ENCODE data around the gene TMEM186. TPM values are rescaled to one million over a fixed set of nuclear protein-coding genes. Genes with fewer than 3 reads are reported as not detected.

Gene TMEM186
- total and polyA plus RNA-seq, 2 donors (not counting 1 experiment from before 2014, with no cell fraction given), result 6.8 to 8.6 TPM

DNA sequence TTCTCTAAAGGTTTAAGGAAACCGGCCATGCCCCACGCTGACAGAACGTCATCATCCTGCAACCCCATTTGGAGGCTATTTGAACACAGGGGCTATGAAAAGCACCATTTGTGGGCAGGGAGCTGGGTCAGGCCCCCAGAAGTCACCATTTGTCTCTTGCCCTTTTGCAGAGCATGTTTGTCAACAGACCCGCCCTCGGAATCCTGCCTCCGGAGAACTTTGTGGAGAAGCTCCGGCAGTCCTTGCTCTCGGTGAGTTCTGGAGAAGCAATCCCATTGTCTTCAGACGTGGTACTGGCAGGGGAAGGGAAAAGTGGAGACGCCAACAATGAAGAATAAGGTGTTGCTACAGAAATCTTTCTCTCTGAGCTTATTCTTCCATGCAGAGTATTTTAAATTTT is 33.5 kb downstream of the TMEM186 start:
- no peak for TF ChIP-seq EZH2 (IDR thresholded peaks at IDR 0.05; ENCODE audit: low read length, missing control alignments)
- TF ChIP-seq, protein P1, sequence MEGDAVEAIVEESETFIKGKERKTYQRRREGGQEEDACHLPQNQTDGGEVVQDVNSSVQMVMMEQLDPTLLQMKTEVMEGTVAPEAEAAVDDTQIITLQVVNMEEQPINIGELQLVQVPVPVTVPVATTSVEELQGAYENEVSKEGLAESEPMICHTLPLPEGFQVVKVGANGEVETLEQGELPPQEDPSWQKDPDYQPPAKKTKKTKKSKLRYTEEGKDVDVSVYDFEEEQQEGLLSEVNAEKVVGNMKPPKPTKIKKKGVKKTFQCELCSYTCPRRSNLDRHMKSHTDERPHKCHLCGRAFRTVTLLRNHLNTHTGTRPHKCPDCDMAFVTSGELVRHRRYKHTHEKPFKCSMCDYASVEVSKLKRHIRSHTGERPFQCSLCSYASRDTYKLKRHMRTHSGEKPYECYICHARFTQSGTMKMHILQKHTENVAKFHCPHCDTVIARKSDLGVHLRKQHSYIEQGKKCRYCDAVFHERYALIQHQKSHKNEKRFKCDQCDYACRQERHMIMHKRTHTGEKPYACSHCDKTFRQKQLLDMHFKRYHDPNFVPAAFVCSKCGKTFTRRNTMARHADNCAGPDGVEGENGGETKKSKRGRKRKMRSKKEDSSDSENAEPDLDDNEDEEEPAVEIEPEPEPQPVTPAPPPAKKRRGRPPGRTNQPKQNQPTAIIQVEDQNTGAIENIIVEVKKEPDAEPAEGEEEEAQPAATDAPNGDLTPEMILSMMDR (conservative IDR thresholded peaks at IDR 0.05 in 1 of 2, IDR thresholded peaks at IDR 0.05 in 1 of 2; ENCODE audit: low read depth in 1 of 2, low read length in 2 of 2), result no peak

DNA sequence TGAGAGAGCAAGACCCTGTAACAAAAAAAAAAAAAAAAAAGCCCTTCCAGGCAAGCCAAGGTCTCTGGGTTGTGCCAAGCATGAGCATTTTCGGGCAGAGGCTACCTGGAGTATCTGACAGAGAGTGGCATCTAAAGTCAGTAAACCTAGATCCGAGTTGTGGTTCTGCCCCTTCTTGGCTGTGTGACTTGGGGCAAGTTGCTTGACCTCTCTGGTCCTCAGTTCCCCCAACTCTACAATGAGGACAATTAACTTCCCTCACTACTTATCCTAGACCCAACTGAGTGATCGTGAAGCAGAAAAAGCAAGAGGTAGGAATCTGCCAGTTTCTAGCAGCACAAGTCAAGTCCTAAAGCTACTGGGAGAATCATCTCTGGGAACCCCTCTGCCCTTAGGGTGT is 34.4 kb downstream of the TMEM186 start:
- Histone ChIP-seq H3K36me3 (ENCODE audit: control insufficient read depth, insufficient read depth, low read length) (no peaks in the 10 kb centered on the region), H3K27me3 (ENCODE audit: control insufficient read depth, insufficient read depth, low read length) (no peaks in the 10 kb centered on the region), H3K9me3 (ENCODE audit: control insufficient read depth, insufficient read depth, low read depth, low read length) (no peaks in the 10 kb centered on the region), H2AFZ (ENCODE audit: low read length) (no peak overlapping the region), H4K20me1 (ENCODE audit: control insufficient read depth, extremely low read depth, insufficient read depth, low read length) (no peaks in the 10 kb centered on the region), H3K4me2 (ENCODE audit: extremely low read depth, insufficient read depth, low read length) (no peak overlapping the region), H3K4me3 (replicated peaks in 1 of 4; ENCODE audit: control extremely low read depth in 1 of 4, insufficient read depth in 1 of 4, low read depth in 3 of 4, low read length in 4 of 4) (no peak overlapping the region), H3K27ac (ENCODE audit: insufficient read depth, low read length) (no peak overlapping the region), H3K4me1 (ENCODE audit: control insufficient read depth, extremely low read depth, insufficient read depth, low read length) (no peaks in the 10 kb centered on the region), H3K9ac (ENCODE audit: insufficient read depth, low read length) (no peak overlapping the region), H3K79me2 (ENCODE audit: control insufficient read depth, insufficient read depth, low read length) (no peaks in the 10 kb centered on the region)
- TF ChIP-seq, protein P1 (conservative IDR thresholded peaks at IDR 0.05 in 1 of 2, IDR thresholded peaks at IDR 0.05 in 1 of 2; ENCODE audit: low read depth in 1 of 2, low read length in 2 of 2), result no peak
- no peak for TF ChIP-seq EZH2 (IDR thresholded peaks at IDR 0.05; ENCODE audit: low read length, missing control alignments)
- DNase-seq (ENCODE audit: low read depth in 2 of 2), result no peak

More for the DNA sequence above, 33.5 kb downstream of the TMEM186 start:
- Histone ChIP-seq H4K20me1 (ENCODE audit: control insufficient read depth, extremely low read depth, insufficient read depth, low read length) (no peaks in the 10 kb centered on the region), H3K4me2 (ENCODE audit: extremely low read depth, insufficient read depth, low read length) (no peak overlapping the region), H3K9ac (ENCODE audit: insufficient read depth, low read length) (no peak overlapping the region), H3K4me3 (replicated peaks in 1 of 4; ENCODE audit: control extremely low read depth in 1 of 4, insufficient read depth in 1 of 4, low read depth in 3 of 4, low read length in 4 of 4) (no peak overlapping the region), H3K4me1 (ENCODE audit: control insufficient read depth, extremely low read depth, insufficient read depth, low read length) (no peaks in the 10 kb centered on the region), H3K36me3 (ENCODE audit: control insufficient read depth, insufficient read depth, low read length) (no peaks in the 10 kb centered on the region), H3K27ac (ENCODE audit: insufficient read depth, low read length) (no peak overlapping the region), H3K9me3 (ENCODE audit: control insufficient read depth, insufficient read depth, low read depth, low read length) (no peaks in the 10 kb centered on the region), H3K79me2 (ENCODE audit: control insufficient read depth, insufficient read depth, low read length) (no peaks in the 10 kb centered on the region), H2AFZ (ENCODE audit: low read length) (no peak overlapping the region), H3K27me3 (ENCODE audit: control insufficient read depth, insufficient read depth, low read length) (no peaks in the 10 kb centered on the region)
- no peak for DNase-seq (ENCODE audit: low read depth in 2 of 2)

DNA sequence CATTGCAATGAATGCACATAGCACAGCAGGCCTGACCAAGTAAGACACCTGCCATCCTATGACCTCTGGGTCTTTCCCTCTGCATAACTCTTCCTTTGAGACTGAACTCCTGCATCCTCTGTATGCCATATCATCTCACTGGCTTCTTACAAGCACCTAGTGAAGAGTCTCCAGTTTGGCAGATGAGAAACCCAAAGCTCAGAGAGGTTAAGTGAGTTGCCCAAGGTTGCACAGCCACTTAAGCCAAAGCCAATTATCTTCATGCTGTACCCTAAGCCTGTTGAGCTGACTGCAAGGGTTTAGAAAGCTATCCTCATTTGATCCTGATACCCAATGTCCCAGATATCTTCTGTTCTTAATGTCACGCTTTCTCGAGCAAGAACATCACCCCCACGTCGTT is 35.2 kb downstream of the TMEM186 start:
- no peak for DNase-seq (ENCODE audit: low read depth in 2 of 2)
- no peak for TF ChIP-seq EZH2 (IDR thresholded peaks at IDR 0.05; ENCODE audit: low read length, missing control alignments)
- TF ChIP-seq, protein P1 (conservative IDR thresholded peaks at IDR 0.05 in 1 of 2, IDR thresholded peaks at IDR 0.05 in 1 of 2; ENCODE audit: low read depth in 1 of 2, low read length in 2 of 2), result no peak
- Histone ChIP-seq H3K4me3 (replicated peaks in 1 of 4; ENCODE audit: control extremely low read depth in 1 of 4, insufficient read depth in 1 of 4, low read depth in 3 of 4, low read length in 4 of 4) (no peak overlapping the region), H3K36me3 (ENCODE audit: control insufficient read depth, insufficient read depth, low read length) (no peaks in the 10 kb centered on the region), H3K9me3 (ENCODE audit: control insufficient read depth, insufficient read depth, low read depth, low read length) (no peaks in the 10 kb centered on the region), H3K9ac (ENCODE audit: insufficient read depth, low read length) (no peak overlapping the region), H3K79me2 (ENCODE audit: control insufficient read depth, insufficient read depth, low read length) (no peaks in the 10 kb centered on the region), H4K20me1 (ENCODE audit: control insufficient read depth, extremely low read depth, insufficient read depth, low read length) (no peaks in the 10 kb centered on the region), H3K4me1 (ENCODE audit: control insufficient read depth, extremely low read depth, insufficient read depth, low read length) (no peaks in the 10 kb centered on the region), H3K27ac (ENCODE audit: insufficient read depth, low read length) (no peak overlapping the region), H2AFZ (ENCODE audit: low read length) (no peak overlapping the region), H3K4me2 (ENCODE audit: extremely low read depth, insufficient read depth, low read length) (no peak overlapping the region), H3K27me3 (ENCODE audit: control insufficient read depth, insufficient read depth, low read length) (no peaks in the 10 kb centered on the region)
